Measurements from ENCODE around the gene NFYC.
A peak's percentile ranks its signal among the peaks of the same experiment; 100 is the strongest.

NFYC gene

DNA sequence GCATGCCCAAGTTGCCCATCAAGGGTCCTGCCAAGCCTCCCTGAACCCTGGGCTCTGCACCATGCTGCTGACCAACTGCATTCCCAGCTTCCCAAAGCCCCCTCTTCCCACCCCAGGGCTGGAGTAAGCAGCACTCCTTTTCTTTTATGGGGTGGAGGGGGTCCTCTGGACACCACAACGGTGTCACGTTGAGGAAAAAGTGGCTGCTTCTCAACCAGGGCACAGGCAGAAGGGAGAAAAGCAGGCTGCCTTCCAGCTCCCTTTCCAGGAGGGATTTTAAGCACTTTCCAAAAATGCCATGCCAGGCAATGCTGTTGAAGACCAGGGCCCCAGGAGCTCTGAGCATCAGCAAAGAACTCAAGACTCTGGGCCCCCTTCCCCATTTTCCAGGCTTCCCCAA is 26.7 kb upstream of the NFYC start:
- no peaks in the 10 kb centered on the region for H3K27me3 ChIP-seq (ENCODE audit: insufficient read depth, low read length, poor library complexity, severe bottlenecking)
- H3K9me3 ChIP-seq (ENCODE audit: insufficient read depth, low read depth, low read length) = no peaks in the 10 kb centered on the region
- TF ChIP-seq, protein P1, sequence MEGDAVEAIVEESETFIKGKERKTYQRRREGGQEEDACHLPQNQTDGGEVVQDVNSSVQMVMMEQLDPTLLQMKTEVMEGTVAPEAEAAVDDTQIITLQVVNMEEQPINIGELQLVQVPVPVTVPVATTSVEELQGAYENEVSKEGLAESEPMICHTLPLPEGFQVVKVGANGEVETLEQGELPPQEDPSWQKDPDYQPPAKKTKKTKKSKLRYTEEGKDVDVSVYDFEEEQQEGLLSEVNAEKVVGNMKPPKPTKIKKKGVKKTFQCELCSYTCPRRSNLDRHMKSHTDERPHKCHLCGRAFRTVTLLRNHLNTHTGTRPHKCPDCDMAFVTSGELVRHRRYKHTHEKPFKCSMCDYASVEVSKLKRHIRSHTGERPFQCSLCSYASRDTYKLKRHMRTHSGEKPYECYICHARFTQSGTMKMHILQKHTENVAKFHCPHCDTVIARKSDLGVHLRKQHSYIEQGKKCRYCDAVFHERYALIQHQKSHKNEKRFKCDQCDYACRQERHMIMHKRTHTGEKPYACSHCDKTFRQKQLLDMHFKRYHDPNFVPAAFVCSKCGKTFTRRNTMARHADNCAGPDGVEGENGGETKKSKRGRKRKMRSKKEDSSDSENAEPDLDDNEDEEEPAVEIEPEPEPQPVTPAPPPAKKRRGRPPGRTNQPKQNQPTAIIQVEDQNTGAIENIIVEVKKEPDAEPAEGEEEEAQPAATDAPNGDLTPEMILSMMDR (conservative IDR thresholded peaks at IDR 0.05; ENCODE audit: low read length) = no peak
- TF ChIP-seq EZH2phosphoT487 (IDR thresholded peaks at IDR 0.05; ENCODE audit: borderline replicate concordance) = no peak
- no peaks in the 10 kb centered on the region for H3K36me3 ChIP-seq (ENCODE audit: insufficient read depth, low read length)
- H3F3A ChIP-seq (ENCODE audit: low read depth) = no peaks in the 10 kb centered on the region
- H3K9ac ChIP-seq (ENCODE audit: low read depth, low read length, poor library complexity, severe bottlenecking) = peak overlapping the region; percentile 64
- peak overlapping the region; percentile 77 for H3K4me2 ChIP-seq (ENCODE audit: low read depth, low read length, poor library complexity, severe bottlenecking)
- 0 out of 2 replicates have a peak overlapping the region, but pooled peaks have one; percentile 90 for H2AFZ ChIP-seq (ENCODE audit: low read length)
- H3K4me1 ChIP-seq (ENCODE audit: insufficient read depth, low read length, poor library complexity, severe bottlenecking) = peaks cover 51% of the 10 kb centered on the region
- peaks cover 10% of the 10 kb centered on the region for H4K20me1 ChIP-seq (ENCODE audit: insufficient read depth, low read length, poor library complexity, severe bottlenecking)
- H3K9me2 ChIP-seq (replicated peaks; ENCODE audit: low read depth, low read length) = no peaks in the 10 kb centered on the region
- H3K79me2 ChIP-seq (ENCODE audit: insufficient read depth, low read length) = peaks cover 35% of the 10 kb centered on the region; the same call in 1 of the 2 replicates
- peak overlapping the region; percentile 74 for H3K4me3 ChIP-seq (ENCODE audit: low read length, poor library complexity, severe bottlenecking)

DNA sequence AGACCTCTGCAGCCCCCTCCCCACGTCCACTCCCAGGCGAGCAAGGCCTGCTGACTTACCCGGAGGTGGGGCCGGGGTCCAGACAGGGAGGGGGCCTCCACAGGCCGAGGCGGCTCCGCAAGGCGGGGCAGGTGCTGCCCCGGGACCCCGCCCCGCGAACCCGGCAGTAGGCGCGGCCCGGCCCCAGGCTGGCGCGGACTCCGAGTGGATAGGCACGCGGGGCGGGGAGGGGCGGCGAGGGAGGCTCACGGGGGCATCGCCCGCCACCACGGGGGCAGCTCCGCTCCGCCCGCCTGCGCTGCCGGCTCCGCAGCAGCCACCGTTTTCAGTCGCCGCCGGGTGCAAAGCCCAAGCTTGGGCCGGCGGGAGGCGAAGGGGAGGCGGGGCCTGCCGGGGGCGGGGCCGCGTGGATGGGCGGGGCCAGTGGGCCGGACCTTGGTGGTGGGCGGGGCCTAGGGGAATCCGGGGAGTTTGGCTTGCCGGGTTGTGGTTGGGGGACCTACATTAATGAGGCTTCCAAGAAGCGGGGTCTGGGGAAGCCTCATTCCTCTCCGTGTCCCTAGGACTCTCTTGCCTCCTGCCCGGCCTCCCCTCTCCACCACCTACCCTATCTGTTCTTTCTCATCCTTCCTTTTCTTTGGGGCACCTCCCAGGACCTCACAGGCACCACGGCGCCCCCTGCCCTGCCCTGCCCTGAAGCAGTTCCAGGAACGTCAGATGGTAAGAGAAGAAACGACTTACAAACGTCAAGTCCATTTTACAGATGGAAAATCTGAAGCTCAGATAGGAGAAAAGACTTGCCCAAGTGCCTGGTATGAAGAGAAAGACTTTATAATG is 26.0 kb upstream of the NFYC start, which contains the start of gene RIMS3:
Gene RIMS3, minus strand, starts transcription at position 348 of the 837 bp plus-strand sequence. CDS start 23,757 bp downstream, outside the sequence.
- no peaks in the 10 kb centered on the region for H3F3A ChIP-seq (ENCODE audit: low read depth)
- TF ChIP-seq, protein P1 (conservative IDR thresholded peaks at IDR 0.05; ENCODE audit: low read length) = peak; percentile 63
- TF ChIP-seq EZH2phosphoT487 (IDR thresholded peaks at IDR 0.05; ENCODE audit: borderline replicate concordance) = no peak
- no peaks in the 10 kb centered on the region for H3K9me3 ChIP-seq (ENCODE audit: insufficient read depth, low read depth, low read length)
- H3K36me3 ChIP-seq (ENCODE audit: insufficient read depth, low read length) = no peaks in the 10 kb centered on the region
- peaks cover 10% of the 10 kb centered on the region for H4K20me1 ChIP-seq (ENCODE audit: insufficient read depth, low read length, poor library complexity, severe bottlenecking)
- H2AFZ ChIP-seq (ENCODE audit: low read length) = peak within 1 kb of the TSS; percentile 90
- no peaks in the 10 kb centered on the region for H3K27me3 ChIP-seq (ENCODE audit: insufficient read depth, low read length, poor library complexity, severe bottlenecking)
- H3K4me3 ChIP-seq (ENCODE audit: low read length, poor library complexity, severe bottlenecking) = peak within 1 kb of the TSS; percentile 74
- no peaks in the 10 kb centered on the region for H3K9me2 ChIP-seq (replicated peaks; ENCODE audit: low read depth, low read length)
- H3K9ac ChIP-seq (ENCODE audit: low read depth, low read length, poor library complexity, severe bottlenecking) = peak within 1 kb of the TSS; percentile 64
- H3K4me1 ChIP-seq (ENCODE audit: insufficient read depth, low read length, poor library complexity, severe bottlenecking) = peaks cover 51% of the 10 kb centered on the region
- peaks cover 34% of the 10 kb centered on the region; the same call in 1 of the 2 replicates for H3K79me2 ChIP-seq (ENCODE audit: insufficient read depth, low read length)
- peak within 1 kb of the TSS; percentile 77 for H3K4me2 ChIP-seq (ENCODE audit: low read depth, low read length, poor library complexity, severe bottlenecking)

DNA sequence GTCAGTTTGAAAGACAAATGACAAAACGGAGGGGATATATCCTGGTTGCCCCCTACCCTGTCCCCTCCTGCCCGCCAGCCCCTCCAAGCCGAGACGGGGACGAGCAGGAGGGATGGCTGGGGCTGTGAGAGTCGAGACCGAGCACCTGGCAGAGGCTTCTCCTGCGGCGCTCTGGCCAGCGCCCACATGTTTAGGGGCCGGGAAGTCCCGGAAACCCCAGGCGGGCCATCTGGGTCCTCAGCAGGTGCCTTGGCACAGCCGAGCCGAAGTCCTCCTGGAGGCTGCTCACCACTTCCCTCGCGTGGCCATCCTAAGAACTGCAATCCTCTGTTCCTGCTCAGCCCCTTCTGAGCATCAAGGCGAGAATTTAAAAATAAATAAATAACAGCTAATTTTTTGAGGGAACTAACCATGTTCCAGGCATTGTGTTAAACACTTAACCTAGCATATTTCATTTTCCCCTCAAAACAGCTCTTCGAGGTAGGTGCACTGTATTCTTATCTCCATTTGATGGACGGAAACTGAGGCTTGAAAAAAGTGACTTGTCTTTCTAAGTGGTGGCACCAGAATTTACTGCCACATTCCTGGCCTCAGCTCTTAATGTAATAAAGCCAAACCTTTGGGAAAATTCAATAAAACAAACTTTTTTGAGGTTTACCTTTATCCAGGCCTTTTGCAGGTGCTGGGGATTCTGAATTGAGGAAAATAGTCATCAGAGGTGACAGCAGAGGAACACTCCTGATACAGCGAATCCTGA is 22.6 kb upstream of the NFYC start:
- Histone ChIP-seq H3K4me3 (ENCODE audit: low read length, poor library complexity, severe bottlenecking) (peak overlapping the region; percentile 65), H2AFZ (ENCODE audit: low read length) (peak overlapping the region; percentile 74), H3K79me2 (ENCODE audit: insufficient read depth, low read length) (peaks cover 13% of the 10 kb centered on the region; the same call in 1 of the 2 replicates), H3K9me2 (replicated peaks; ENCODE audit: low read depth, low read length) (no peaks in the 10 kb centered on the region), H3K36me3 (ENCODE audit: insufficient read depth, low read length) (no peaks in the 10 kb centered on the region), H3K4me1 (ENCODE audit: insufficient read depth, low read length, poor library complexity, severe bottlenecking) (peaks cover 31% of the 10 kb centered on the region), H3F3A (ENCODE audit: low read depth) (no peaks in the 10 kb centered on the region), H3K9ac (ENCODE audit: low read depth, low read length, poor library complexity, severe bottlenecking) (peak overlapping the region; percentile 12), H3K9me3 (ENCODE audit: insufficient read depth, low read depth, low read length) (no peaks in the 10 kb centered on the region), H4K20me1 (ENCODE audit: insufficient read depth, low read length, poor library complexity, severe bottlenecking) (peaks cover 7% of the 10 kb centered on the region), H3K27me3 (ENCODE audit: insufficient read depth, low read length, poor library complexity, severe bottlenecking) (no peaks in the 10 kb centered on the region), H3K4me2 (ENCODE audit: low read depth, low read length, poor library complexity, severe bottlenecking) (peak overlapping the region; percentile 74)
- TF ChIP-seq, protein P1 (conservative IDR thresholded peaks at IDR 0.05; ENCODE audit: low read length) = peak; percentile 84
- no peak for TF ChIP-seq EZH2phosphoT487 (IDR thresholded peaks at IDR 0.05; ENCODE audit: borderline replicate concordance)
